Aorta (tissue), 5 donors: ENCODE results near the gene APEH. TPM values are rescaled to one million over a fixed set of nuclear protein-coding genes. Genes with fewer than 3 reads are reported as not detected.
A peak's percentile ranks its signal among the peaks of the same experiment; 100 is the strongest.
"Not testable (repeated sequence)": the region's sequence is repeated elsewhere in the genome, so short reads cannot be mapped to it uniquely, and the experiment has no call there.

ENCODE experiments used
- ATAC-seq: fragments of 200-7000 bp; cut with Tn5 transposase; one replicate; pipeline ENCODE4 v1.9.1; 2022; ENCODE audit warnings: moderate library complexity; ENCODE audit not compliant: low FRiP score
- DNase-seq, 2 donors: peaks; one replicate each; pipeline ENCODE4 v3.0.0-alpha.2; 2020
- H3K27ac ChIP-seq, 2 donors: one replicate each; pipeline ENCODE4 v1.5.1; 2013; ENCODE audit warnings: low read length in 2 of 2, mild to moderate bottlenecking in 2 of 2, moderate library complexity in 2 of 2, control low read depth in 1 of 2, inconsistent platforms in 1 of 2, low read depth in 1 of 2
- H3K27me3 ChIP-seq, 2 donors: one replicate each; pipeline ENCODE4 v1.6.1; 2013; ENCODE audit warnings: control low read depth in 1 of 2, low read length in 1 of 2, mild to moderate bottlenecking in 1 of 2, moderate library complexity in 1 of 2; ENCODE audit not compliant: insufficient read depth in 2 of 2, control insufficient read depth in 1 of 2
- H3K36me3 ChIP-seq, 2 donors: one replicate each; pipeline ENCODE4 v1.6.1; 2013; ENCODE audit warnings: control low read depth in 1 of 2, low read length in 1 of 2, mild to moderate bottlenecking in 1 of 2; ENCODE audit not compliant: insufficient read depth in 2 of 2, control insufficient read depth in 1 of 2
- H3K4me1 ChIP-seq, 2 donors: one replicate each; pipeline ENCODE4 v1.6.1; 2013; ENCODE audit warnings: low read length in 2 of 2, control low read depth in 1 of 2, mild to moderate bottlenecking in 1 of 2, moderate library complexity in 1 of 2; ENCODE audit not compliant: insufficient read depth in 2 of 2, control insufficient read depth in 1 of 2
- H3K4me3 ChIP-seq, 2 donors: one replicate each; pipeline ENCODE4 v1.5.1; 2013; ENCODE audit warnings: low read length in 2 of 2, control low read depth in 1 of 2, mild to moderate bottlenecking in 1 of 2
- H3K9me3 ChIP-seq: one replicate; pipeline ENCODE4 v1.6.1; 2013; ENCODE audit warnings: mild to moderate bottlenecking, low read length; ENCODE audit not compliant: control insufficient read depth
- WGBS, 2 donors: extraction: QIAGEN DNeasy Blood & Tissue Kit; methylation state at CpG; one replicate each; pipeline ENCODE4 v1.1.7; 2013; 5-methylcytosine and 5-hydroxymethylcytosine counted together
- intact Hi-C, 2 donors: fragments of 100-400 bp; cut with DNase I; formaldehyde crosslinking; loops; one replicate each; pipeline versions ENCODE4 v1.14.2 to v1.15.0; 2022
- polyA plus RNA-seq, 2 donors: library from polyadenylated mRNA; stranded (reverse); fragments of 200-250 nt; gene quantifications; one replicate each; pipeline ENCODE4 v1.2.3, GENCODE V29; 2013
- total RNA-seq, 2 donors: library from RNA; stranded (reverse); fragmentation: NEBNext Ultra II Directional; extraction: Animal tissue kit (Norgen Biotek cat#: 25700); gene quantifications; one replicate each; pipeline ENCODE4 v1.2.1, GENCODE V29; 2021
- donor health status: healthy with polysubstance abuse.
- donor health status: Bipolar disorder and iron deficiency.
- donor health status: DM: no; HTN: no; CAD: no.
- donor health status: DM: no; HTN: no; CAD: no.
- donor health status: DM: yes; HTN: yes; CAD: no.

APEH gene
- total and polyA plus RNA-seq, 4 donors: 30.3 to 53.6 (median 49.4) TPM

DNA sequence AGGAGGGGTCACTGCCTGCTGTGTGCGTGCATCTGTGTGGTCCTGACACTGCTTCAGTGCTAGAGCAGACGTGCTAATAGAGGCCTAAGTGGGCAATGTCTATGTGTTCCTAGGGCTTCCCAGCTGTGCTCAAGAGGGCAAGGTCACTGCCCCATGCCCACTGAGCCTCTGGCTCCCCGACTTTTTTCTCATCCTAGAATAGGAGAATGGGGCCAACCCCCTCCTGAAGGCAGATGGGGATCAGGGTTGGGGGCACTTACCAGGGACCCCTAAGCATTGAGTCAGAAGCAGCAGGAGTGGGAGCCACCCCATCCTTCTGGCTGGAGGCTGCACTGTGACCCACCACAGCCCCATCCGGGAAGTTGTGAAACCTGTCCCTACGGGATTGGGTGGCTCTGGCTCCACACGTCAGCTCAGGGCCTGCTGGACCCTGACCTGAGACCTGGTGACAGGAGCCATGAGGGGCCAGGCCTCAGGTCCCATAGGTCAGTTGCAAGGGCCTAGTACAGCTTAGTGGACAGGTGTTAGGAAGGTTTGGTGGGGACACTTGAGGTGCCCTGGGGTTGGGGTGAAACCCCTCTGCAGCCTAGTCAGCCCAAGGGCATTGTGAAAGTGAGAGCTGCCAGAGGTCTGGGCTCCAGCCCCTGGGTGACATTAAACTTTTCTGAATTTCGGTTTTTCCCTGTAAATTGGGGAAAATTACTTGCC, 14.3 kb downstream of the APEH start:
- H3K27me3 ChIP-seq, H3K9me3 ChIP-seq, intact Hi-C loops, DNase-seq, H3K36me3 ChIP-seq, H3K4me1 ChIP-seq, H3K27ac ChIP-seq, H3K4me3 ChIP-seq, ATAC-seq: not testable (repeated sequence)
- WGBS, 2 donors: 58 to 79% methylated on average over 7 of the region's 7 CpGs

DNA sequence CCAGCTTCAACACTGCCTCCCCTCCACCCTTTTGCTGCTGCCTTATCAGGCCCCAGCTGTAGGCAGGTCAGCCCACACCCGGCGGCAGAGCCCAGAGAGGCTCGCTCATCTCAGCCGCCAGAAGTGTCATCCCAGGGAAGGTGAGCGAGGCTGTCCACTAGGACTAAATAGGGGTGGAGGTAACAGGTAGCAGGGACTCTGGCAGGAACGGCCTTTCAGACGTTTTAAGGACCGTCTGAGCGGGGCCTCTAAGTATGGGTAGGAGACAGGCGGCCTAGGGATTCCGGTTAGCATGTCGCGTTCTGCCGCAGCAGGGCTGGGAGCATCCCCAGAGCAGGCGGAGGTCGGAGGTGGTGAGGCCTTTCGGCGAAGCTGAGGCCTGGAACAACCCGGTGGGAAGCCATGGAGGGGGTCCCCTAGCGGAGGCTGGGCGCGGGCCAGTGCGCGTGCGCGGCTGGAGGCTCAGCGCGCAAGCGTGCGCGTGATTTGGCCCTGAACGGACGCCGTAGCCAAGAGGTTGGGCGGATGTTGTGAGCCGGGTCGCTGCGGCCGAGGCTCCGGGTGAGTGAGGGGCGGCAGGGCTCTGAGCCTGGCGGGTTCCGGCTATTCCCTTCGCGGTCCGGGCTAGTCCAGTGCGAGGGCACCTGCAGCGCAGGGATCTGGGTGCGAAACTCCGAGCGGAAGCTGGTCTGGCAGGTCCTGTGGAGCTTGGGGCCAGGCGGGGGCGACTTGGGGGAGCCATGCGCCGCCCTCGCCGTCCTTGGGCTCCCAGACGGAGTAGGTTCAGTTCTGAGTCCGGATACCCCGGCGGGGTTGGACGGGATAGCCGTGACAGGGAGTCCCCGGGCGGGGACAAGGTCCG, 15.1 kb downstream of the APEH start, which contains the start of the genes MST1 and RNF123:
Gene MST1 (minus strand): TSS at position 429 of the 862 bp plus-strand sequence. CDS start 783 bp downstream, outside the sequence.
Gene RNF123 (plus strand): TSS at position 512 of the 862 bp plus-strand sequence. CDS start 1,609 bp downstream, outside the sequence.
- H3K4me1 ChIP-seq: no peaks in the 10 kb centered on the region
- peak within 1 kb of the TSS in 1 of 2 donors; percentile 34 for H3K27ac ChIP-seq
- WGBS, 2 donors: 2 to 3% methylated on average over 59 to 66 of the region's 66 CpGs
- H3K4me3 ChIP-seq: peak within 1 kb of the TSS; percentile 42 to 84
- ATAC-seq (peak; percentile 90), DNase-seq (peak; percentile 93 to 98)
- no peaks in the 10 kb centered on the region for H3K36me3 ChIP-seq
- no peaks in the 10 kb centered on the region for H3K9me3 ChIP-seq
- H3K27me3 ChIP-seq: no peaks in the 10 kb centered on the region
- intact Hi-C loops: no loop called here

DNA sequence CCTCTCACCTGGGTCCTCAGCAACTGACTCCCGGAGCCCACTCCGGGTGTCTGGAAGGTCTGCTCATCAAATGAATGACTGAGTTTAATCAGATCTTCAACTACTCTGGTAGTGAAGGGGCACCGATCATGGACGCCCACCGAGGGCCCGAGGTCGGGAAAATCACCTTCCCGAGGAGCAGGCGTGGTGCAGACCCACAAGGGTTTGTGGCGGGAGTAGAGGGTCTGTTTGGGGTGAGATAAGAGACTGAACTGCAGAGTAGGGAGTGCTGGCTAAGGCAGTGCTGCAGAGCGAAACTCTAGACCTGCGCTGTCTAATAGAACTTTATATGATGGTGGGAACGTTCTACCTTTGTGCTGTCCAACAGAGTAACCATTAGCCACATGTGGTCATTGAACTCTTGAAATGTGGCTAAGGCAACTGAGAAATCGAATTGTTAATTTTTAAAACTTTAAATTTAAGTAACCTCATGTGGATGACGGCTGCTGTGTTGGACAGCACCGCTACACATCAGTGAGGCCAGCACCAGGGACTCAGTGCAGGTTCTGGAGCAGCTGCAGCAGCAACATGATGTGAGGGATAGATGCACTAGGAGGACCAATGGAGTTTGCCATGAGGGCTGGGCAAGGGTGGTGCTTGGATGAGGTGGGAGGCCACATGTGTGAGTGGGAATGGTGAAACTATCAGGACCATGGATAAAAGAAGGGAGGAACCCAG, 15.9 kb downstream of the APEH start:
- H3K27me3 ChIP-seq, H3K4me1 ChIP-seq, H3K27ac ChIP-seq, intact Hi-C loops, DNase-seq, H3K36me3 ChIP-seq, ATAC-seq, H3K9me3 ChIP-seq: not testable (repeated sequence)
- peak overlapping the region; percentile 42 to 84 for H3K4me3 ChIP-seq
- whole genome bisulfite sequencing, 2 donors: 6 to 8% methylated on average over 16 of the region's 16 CpGs

DNA sequence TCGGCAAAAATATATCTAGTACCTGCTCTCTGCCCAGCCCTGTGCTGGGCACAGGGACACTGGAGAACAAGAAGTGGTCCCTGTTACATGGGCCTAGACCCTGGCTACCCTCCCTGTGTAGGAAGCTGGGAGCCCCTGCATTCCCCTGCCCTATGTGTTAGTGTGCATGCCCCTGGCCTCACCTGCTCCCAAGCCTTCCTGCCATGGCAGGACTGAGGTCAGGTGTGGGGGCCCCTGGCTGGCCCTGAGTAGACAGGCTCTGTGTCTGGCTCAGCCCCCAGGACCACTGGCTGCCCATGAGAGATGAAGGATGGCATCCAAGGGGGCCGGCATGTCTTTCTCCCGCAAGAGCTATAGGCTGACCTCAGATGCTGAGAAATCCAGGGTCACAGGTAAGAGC, 16.7 kb downstream of the APEH start:
- H3K27me3 ChIP-seq, H3K36me3 ChIP-seq, intact Hi-C loops, ATAC-seq, H3K4me1 ChIP-seq, DNase-seq, H3K27ac ChIP-seq, H3K9me3 ChIP-seq, H3K4me3 ChIP-seq: not testable (repeated sequence)
- WGBS, 2 donors: 85 to 90% methylated on average over 3 of the region's 3 CpGs

DNA sequence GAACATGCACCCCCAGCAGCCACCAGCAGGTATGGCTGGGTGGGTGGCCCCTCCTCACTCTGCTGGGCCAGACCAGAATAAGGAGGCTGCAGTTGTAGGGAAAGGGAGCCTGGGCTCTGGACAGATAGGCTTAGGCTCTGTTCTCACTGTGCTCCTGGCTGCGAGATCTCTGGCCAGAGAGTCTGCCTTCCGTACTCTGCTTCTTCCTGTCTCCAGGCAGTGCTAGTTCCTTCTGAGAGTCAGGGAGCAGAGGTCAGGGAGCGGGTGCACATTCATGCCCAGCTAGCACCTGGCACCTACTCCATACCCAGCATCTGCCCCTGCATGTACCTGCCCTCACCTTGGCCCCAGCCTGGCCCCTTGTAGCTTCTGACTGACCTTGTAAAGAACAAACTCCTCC, 17.3 kb downstream of the APEH start:
- DNase-seq, H3K4me1 ChIP-seq, H3K9me3 ChIP-seq, H3K27me3 ChIP-seq, H3K36me3 ChIP-seq, ATAC-seq, H3K4me3 ChIP-seq, H3K27ac ChIP-seq, intact Hi-C loops: not testable (repeated sequence)
- WGBS, 2 donors: 87 to 95% methylated on average over 3 of the region's 3 CpGs

GRCh38 chr3:49694409-49695070, 20.4 kb downstream of the APEH start:
- H3K27me3 ChIP-seq, H3K36me3 ChIP-seq, H3K4me3 ChIP-seq, H3K4me1 ChIP-seq, ATAC-seq, H3K27ac ChIP-seq, DNase-seq, H3K9me3 ChIP-seq, intact Hi-C loops: not testable (repeated sequence)
- 51 to 59% methylated on average over 6 of the region's 6 CpGs for WGBS, 2 donors

DNA sequence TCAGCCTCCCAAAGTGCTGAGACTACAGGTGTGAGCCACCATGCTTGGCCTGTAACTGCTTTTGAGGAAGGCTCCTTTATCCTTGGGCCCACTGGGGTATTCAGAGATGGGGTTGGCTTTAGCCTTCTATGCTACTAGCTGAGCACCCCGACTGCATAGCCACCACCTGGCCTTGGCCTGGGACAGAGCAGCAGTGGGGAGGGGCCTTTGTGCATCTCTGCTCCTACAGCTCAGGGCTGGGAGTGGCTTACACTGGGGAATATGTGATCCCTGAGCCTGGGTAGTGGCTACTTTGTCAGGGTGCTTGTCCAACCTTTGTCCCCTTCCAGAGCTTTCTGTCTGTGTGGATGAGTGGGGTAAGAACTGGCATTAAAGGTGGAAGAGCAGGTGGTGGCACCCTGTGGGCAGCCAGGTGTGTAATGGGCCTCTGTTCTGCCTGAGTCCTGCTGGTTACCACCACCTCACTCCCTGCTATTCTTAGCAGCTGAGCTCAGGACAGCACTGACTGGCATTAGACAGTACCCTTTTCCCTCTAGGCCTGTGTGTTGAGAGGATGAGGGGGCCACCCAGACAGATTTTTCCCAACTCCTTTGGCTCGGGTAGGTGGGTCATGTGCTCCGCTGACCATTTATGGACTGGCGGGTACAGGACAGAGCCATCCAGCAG, 21.3 kb downstream of the APEH start:
- 82 to 88% methylated on average over 3 to 4 of the region's 4 CpGs for WGBS, 2 donors
- H3K4me1 ChIP-seq, DNase-seq, H3K9me3 ChIP-seq, H3K27ac ChIP-seq, ATAC-seq, intact Hi-C loops, H3K36me3 ChIP-seq, H3K27me3 ChIP-seq, H3K4me3 ChIP-seq: not testable (repeated sequence)
